ENCODE measurements around the gene HTR1D. TPM values are rescaled to one million over a fixed set of nuclear protein-coding genes. Genes with fewer than 3 reads are reported as not detected.

HTR1D gene
- total and polyA plus RNA-seq, 2 donors (not counting 3 experiments of a cell fraction or from before 2014, with no cell fraction given) = 1.5 to 1.9 TPM

DNA sequence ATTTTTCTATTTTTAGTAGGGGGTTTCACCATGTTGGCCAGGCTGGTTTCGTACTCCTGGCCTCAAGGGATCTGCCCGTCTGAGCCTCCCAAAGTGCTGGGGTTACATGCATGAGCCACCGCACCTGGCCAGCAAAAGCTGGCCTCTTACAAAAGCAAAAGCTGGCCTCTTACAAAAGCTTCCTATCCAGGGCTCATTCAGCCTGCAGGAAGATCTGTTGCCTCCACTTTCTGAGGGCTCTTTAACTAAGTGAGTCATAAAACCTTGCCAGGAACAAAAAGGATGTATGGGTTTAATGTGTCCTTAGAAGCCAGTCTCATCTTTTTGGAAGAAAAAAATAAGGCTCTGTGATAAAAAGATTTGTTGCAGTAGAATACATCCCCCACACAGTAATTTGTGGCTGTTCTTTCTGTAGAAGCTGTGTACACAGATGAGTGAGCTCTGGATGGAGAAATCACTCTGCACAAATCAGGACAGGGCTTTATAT lies 15.0 kb downstream of the HTR1D start:
- Histone ChIP-seq H3K9ac (replicated peaks; ENCODE audit: extremely low read depth, insufficient read depth, low read length) (no peak overlapping the region), H3K27me3 (ENCODE audit: control insufficient read depth in 2 of 2, insufficient read depth in 2 of 2, low read length in 2 of 2) (no peaks in the 10 kb centered on the region), H3K27ac (ENCODE audit: insufficient read depth, low read depth, low read length) (no peak overlapping the region), H3K36me3 (ENCODE audit: control insufficient read depth in 2 of 2, extremely low read depth in 1 of 2, insufficient read depth in 2 of 2, low read length in 2 of 2) (no peaks in the 10 kb centered on the region), H3K4me3 (replicated peaks in 1 of 3; ENCODE audit: insufficient read depth in 1 of 3, low read depth in 1 of 3, low read length in 3 of 3) (no peak overlapping the region), H2AFZ (ENCODE audit: low read depth, low read length) (no peak overlapping the region), H3K4me2 (ENCODE audit: insufficient read depth, low read length) (no peak overlapping the region), H3K9me1 (replicated peaks; ENCODE audit: control insufficient read depth, extremely low read depth, insufficient read depth, low read length) (no peaks in the 10 kb centered on the region), H3K4me1 (ENCODE audit: control insufficient read depth, extremely low read depth, insufficient read depth, low read length) (peaks cover 10% of the 10 kb centered on the region), H3K79me2 (ENCODE audit: control insufficient read depth, insufficient read depth, low read length) (no peaks in the 10 kb centered on the region), H4K20me1 (replicated peaks; ENCODE audit: control insufficient read depth, extremely low read depth, insufficient read depth, low read length) (no peaks in the 10 kb centered on the region), H3K9me3 (replicated peaks; ENCODE audit: control insufficient read depth, insufficient read depth, low read length) (no peaks in the 10 kb centered on the region)
- no peak for FAIRE-seq
- no peak for TF ChIP-seq POLR2AphosphoS5 (IDR thresholded peaks at IDR 0.05; ENCODE audit: insufficient read depth, low read depth, low read length)
- TF ChIP-seq POLR2A (IDR thresholded peaks at IDR 0.05; ENCODE audit: low read depth, low read length) = no peak
- TF ChIP-seq, protein P1, sequence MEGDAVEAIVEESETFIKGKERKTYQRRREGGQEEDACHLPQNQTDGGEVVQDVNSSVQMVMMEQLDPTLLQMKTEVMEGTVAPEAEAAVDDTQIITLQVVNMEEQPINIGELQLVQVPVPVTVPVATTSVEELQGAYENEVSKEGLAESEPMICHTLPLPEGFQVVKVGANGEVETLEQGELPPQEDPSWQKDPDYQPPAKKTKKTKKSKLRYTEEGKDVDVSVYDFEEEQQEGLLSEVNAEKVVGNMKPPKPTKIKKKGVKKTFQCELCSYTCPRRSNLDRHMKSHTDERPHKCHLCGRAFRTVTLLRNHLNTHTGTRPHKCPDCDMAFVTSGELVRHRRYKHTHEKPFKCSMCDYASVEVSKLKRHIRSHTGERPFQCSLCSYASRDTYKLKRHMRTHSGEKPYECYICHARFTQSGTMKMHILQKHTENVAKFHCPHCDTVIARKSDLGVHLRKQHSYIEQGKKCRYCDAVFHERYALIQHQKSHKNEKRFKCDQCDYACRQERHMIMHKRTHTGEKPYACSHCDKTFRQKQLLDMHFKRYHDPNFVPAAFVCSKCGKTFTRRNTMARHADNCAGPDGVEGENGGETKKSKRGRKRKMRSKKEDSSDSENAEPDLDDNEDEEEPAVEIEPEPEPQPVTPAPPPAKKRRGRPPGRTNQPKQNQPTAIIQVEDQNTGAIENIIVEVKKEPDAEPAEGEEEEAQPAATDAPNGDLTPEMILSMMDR (IDR thresholded peaks at IDR 0.05; ENCODE audit: extremely low read depth in 1 of 2, insufficient read depth in 1 of 2, low read depth in 1 of 2, low read length in 2 of 2) = no peak
- TF ChIP-seq, protein P2, sequence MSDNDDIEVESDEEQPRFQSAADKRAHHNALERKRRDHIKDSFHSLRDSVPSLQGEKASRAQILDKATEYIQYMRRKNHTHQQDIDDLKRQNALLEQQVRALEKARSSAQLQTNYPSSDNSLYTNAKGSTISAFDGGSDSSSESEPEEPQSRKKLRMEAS (IDR thresholded peaks at IDR 0.05; ENCODE audit: insufficient read depth, insufficient read length) = no peak
- TF ChIP-seq EZH2 (IDR thresholded peaks at IDR 0.05; ENCODE audit: borderline replicate concordance, low read depth, low read length, severe bottlenecking) = no peak
- TF ChIP-seq JUN (IDR thresholded peaks at IDR 0.05; ENCODE audit: borderline replicate concordance, insufficient read depth, insufficient read length, low read depth) = no peak
- TF ChIP-seq MYC (IDR thresholded peaks at IDR 0.05; ENCODE audit: low read depth, low read length) = no peak
- no peak for TF ChIP-seq GATA2 (IDR thresholded peaks at IDR 0.05; ENCODE audit: insufficient read depth, insufficient read length, low read depth, low read length)
- TF ChIP-seq FOS (IDR thresholded peaks at IDR 0.05; ENCODE audit: borderline replicate concordance, insufficient read depth, low read length) = no peak
- CTCF ChIA-PET = interaction anchor here (0.8 to 1.8 kb wide), 4 partner anchors 10 to 103 kb away, joined by 3 to 8 read pairs (median 4); partner anchors contain the start of gene HTR1D
- POLR2A ChIA-PET = no interaction called here
- no TSS peak for BruUV-seq (replicated peaks)
- no peak for DNase-seq (ENCODE audit: low read depth, low spot score)
- dilution Hi-C loops (cut with MboI; ENCODE audit: extremely low pct_ligation_motif_present, low sequenced_read_pairs) (no loop called here), intact Hi-C loops (cut with micrococcal nuclease) (no loop called here)

Data from endothelial cell of umbilical vein (primary cell).